Stromal cell of bone marrow (primary cell): ENCODE data around the gene ELP6.
A peak's percentile ranks its signal among the peaks of the same experiment; 100 is the strongest.

Source experiments
- DNase-seq: peaks from one replicate; pipeline ENCODE4 v3.0.0-alpha.2; 2012; ENCODE audit warnings: low read depth

The ELP6 gene, protein sequence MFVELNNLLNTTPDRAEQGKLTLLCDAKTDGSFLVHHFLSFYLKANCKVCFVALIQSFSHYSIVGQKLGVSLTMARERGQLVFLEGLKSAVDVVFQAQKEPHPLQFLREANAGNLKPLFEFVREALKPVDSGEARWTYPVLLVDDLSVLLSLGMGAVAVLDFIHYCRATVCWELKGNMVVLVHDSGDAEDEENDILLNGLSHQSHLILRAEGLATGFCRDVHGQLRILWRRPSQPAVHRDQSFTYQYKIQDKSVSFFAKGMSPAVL

DNA sequence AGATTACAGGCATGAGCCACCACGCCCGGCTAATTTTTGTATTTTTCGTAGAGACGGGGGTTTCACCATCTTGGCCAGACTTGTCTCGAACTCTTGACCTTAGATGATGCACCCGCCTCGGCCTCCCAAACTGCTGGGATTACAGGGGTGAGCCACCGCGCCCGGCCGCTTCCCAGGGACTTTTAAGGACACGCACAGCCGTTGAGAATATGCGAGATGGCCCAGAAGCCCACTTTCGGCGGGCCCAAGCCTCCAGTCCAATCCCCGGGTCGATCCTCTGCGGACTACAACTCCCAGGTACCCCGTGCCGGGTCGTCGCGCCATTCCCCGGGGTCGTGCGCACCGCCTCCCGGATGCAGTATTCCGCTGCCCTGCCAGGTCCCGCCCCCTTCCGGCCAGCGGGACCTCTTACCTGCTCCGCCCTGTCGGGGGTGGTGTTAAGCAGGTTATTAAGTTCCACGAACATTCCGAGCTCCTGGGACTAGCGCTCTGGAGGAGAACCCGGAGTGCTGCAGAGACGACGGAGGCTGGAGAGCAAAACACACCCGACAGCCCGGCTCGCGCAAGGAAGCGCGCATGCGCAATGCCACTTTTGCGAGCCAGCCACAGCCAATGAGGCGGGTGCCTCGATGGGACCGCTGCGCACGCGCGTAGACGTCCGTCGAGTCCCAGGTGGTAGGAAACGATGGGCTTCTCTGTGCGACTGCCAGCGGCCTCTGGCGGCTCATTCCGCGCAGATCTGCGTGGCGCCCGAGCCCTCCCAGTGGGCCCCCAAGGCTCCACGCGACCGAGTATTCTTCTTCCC, at the start of gene ELP6:
Gene ELP6, minus strand, starts transcription at position 588 of the 805 bp plus-strand sequence. Its CDS starts 122 bp downstream, at position 466.
- DNase-seq, result peak; percentile 90

DNA sequence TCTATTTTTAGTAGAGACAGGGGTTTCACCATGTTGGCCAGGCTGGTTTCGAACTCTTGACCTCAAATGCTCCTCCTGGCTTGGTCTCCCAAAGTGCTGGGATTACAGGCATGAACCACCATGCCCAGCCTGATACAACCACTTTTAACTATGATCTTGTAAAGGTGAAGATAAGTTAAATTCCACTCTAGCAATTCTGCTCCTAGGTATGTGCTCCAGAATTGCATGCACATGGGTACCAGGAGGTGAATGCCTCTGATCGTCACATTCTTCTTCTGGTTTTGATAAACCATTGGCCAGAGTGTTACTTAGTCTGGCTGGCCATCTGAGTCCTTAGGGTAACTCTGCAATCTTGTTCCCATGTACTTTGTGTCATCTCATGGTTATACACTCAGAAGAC, 42.8 kb upstream of the ELP6 start:
- no peak for DNase-seq

DNA sequence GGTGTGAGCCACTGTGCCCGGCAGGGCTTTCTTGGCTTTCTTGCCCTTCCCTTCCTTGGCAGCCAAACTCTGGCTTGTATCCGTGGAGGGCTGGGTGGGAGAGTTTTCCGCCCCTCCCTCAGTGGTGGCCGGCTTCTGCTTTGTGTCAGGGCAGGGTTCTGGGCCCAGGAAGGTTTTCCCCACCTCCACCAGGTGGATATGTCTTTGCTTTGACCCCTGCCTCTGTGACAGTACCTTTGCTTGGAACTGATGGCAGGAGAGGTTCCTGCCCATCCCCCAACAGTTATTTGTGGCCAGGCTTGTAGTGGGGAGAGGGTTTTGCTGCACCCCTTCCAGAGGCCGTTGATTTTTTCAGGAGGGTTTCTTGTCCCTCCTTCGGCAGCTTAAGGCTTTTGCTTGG, 40.8 kb upstream of the ELP6 start:
- no peak for DNase-seq

DNA sequence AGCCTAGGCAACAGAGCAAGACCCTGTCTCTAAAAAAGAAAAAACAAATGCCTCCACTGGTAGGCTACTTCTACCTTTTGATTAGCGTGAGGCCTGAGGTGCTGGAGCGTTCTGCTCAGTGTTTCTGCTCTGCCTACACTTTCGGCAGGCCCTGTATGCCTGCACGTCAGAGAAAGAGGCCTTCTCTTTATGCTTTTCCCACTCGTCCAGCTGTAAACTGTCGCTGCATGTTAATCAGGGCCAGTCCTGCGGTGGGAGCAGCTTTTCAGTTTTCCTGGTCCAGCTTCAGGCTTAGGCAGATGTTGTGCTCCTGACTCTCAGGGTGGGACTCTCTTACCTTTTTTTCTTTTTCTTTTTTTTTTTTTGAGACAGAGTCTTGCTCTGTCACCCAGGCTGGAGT, 39.9 kb upstream of the ELP6 start:
- no peak for DNase-seq

DNA sequence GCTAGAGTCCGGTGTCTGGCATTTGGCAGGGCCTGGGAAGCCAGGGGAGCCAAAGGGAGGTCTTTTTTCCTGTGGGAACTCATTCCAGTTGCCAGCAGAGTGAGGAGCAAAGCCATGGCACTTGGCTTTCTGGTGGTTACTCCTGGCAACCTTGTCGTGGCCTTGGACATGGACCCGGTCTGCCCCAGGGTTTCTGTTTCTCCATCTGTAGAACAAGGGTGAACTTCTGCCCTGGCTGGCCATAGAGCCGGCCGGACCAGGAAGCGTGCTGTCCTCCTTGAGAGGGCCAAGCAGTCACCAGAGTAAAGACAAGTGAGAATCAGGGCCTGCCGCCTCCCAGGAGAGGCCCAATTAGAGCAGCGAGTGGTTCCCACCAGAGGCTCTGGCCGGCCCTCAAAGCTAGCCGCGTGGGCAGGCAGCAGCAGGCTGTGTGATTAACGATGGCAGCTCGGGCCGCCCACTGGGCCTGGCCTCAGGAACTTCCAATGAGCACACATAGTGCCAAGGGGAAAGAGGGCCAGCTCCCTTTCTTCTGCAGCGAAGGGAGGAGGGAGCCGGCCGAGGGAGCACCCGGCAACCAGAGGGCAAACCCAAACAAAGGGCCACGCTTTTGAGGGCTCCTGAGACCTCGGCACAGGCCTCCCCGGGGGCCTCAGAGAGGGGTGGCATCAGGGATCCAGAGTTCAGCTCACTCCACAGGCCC, 29.1 kb upstream of the ELP6 start:
- no peak for DNase-seq

DNA sequence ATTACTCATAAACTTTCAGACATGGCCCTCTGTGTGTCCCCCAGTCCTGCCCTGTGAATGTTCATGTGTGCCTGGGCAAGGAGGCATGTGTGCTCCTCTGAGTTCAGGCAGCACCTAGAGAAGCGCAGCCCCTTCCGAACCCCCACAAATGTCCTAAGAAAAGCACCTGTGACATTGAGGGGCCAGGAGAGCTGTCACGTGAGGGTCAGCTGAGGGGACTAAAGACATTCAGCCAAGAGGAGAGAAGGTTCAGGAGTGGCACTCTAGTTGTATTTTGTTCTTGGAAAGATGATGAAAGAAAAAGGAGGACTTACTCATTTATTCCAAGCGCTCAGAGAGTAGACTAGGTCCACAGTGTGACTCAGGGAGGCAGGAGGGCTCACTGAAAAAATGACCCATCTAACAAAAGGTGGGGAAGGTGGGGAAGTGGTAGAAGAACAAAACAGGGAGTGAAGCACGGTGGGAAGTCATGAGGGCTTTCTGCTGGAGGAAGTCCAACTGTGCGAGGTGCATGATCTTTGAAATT, 28.1 kb upstream of the ELP6 start:
- DNase-seq, result no peak

DNA sequence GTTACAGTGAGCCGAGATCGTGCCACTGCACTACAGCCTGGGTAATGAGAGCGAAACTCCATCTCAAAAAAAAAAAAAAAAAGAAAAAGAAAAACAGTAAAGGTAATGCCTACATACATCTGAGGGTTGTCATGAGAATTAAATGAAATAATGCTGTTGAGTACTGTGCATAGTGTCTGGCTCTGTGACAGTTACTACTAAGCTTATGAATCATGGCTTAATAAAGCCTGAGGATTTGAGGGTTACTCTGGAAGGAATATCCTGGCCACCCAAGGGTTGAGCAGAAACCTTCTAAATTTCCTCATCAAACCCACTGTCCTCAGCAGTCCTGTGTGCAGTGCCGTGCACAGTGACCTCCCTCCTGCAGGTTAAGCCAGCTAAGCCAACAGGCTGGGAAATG, 26.8 kb upstream of the ELP6 start:
- DNase-seq, result no peak

DNA sequence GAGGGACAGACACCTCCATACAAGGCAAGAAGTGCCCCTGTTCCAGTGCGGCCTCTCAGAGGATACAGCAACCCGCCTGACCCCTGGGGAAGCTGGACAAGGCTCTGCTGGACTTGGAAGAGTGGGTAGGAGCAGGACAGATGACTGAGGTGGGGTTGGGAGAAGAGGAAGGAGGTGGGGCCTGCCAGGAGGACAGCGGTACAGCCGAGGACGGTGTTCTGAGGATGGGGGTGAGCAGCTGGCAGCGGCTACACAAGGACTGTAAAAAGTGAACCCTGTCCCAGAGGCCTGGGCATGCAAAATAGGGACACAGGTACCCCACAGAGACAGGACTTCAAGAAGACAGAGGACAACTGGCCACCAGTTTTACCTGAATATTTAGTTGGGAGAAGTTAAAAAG, 23.5 kb upstream of the ELP6 start:
- DNase-seq, result no peak

DNA sequence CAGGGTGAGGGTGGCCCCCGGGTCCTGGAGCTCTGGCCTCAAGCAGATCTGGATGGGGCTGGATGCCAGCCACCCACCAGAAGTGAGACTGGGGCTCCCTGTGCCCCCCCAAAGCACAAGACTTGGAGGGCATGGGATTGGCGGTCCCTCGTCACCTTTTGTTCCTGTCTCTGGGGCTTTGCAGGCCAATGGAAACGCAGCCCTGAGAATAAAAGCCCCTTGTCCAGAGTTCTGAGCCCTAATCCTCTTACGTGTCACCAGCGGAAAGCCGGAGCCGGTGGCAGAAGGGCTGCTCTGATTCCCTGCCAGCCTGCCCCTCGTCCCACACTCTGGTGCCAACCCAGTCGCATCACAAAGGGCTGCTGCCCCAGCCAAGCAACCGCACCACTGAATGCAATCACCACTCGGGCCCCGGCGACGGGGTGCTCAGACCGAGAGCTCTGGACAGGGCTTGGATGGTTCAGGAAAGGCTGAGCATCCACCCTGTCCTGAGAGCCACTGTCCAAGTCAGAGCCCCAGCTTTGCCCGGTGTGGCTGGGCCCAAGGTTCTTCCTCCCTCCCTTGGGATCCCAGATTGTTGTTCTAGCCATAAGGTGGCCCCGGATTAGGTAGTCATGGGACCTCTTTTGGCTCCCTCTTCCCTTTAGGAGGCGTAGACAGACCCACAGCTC, 22.8 kb upstream of the ELP6 start:
- no peak for DNase-seq

DNA sequence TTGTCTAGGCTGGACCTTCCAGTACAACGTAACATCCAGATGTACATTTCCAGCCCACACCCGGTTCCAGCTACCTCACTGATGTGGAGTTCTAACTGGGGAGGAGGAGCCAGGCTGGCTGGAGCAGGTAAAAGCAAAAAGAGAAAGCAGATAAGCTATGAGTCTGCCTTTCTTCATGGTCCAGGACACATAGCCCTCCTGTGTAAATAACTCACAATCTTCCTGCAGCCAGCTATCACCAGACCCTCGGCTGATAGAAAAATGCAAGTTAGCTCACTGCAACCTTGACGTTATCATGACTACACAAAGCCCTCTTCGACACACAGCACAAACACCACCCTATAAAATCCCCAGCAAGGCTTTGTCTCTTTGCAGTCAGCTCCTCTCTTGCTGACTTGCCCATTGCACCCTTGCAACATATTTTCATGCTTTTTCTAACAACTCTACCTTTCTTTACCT, 20.5 kb upstream of the ELP6 start:
- DNase-seq, result no peak

DNA sequence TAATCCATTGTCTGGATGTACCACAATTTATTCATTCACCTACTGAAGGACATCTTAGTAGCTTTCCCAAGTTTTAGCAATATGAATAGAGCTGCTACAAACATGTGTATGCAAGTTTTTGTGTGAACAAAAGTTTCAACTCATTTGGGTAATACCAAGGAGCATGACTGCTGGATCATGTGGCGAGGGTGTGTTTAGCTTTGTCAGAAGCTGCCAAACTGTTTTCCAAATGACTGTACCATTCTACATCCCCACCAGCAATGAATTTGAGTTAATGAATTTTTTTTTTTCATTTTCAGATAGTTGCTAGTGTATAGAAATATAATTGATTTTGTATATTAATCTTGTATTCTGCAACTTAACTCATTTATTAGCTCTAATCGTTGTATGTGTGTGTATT, 20.0 kb upstream of the ELP6 start:
- DNase-seq, result no peak

DNA sequence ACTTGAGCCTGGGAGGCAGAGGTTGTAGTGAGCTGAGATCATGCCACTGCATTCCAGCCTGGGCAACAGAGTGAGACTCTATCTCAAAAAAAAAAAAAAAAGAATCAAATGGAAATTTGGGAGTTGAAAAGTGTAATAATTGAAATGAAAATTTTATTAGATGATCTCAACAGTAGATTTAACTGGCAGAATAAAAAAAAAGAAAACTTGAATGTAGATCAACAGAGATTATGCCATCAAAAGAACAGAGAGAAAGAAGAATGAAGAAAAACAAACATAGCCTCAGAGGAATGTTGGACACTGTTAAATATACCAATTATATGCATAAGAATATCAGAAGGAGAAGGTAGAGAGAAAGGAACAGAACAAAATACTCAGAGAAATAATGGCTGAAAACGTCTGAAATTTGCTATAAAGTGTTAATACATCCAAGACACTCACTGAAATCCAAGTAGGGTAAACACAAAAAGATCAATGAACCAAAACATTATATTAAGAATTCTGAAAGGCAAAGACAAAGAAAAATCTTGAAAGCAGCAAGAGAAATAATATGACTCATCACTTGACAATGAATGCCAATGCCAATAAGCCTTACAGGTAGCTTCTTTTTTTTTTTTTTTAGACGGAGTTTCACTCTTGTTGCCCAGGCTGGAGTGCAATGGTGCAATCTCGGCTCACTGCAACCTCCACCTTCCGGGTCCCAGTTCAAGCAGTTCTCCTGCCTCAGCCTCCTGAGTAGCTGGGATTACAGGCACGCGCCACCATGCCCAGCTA, 14.6 kb upstream of the ELP6 start:
- no peak for DNase-seq

DNA sequence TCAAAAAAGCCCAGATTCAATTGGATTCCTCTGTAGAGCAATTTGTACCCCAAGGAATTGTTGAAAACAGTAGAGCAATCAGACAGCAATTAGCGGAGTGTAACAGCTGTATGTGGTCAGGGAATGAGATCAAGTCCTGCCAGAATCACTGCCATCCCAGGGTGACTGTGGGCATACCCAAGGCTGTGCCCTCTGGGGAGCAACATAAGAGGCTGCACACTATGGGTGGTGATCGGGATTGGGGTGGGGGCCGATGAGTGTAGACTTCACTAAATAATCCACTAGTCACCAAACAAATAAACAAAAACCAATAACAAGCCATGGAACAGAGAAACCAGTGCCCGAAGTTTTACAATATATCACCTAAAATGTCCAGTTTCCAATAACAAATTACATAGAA, 12.1 kb upstream of the ELP6 start:
- DNase-seq, result no peak

DNA sequence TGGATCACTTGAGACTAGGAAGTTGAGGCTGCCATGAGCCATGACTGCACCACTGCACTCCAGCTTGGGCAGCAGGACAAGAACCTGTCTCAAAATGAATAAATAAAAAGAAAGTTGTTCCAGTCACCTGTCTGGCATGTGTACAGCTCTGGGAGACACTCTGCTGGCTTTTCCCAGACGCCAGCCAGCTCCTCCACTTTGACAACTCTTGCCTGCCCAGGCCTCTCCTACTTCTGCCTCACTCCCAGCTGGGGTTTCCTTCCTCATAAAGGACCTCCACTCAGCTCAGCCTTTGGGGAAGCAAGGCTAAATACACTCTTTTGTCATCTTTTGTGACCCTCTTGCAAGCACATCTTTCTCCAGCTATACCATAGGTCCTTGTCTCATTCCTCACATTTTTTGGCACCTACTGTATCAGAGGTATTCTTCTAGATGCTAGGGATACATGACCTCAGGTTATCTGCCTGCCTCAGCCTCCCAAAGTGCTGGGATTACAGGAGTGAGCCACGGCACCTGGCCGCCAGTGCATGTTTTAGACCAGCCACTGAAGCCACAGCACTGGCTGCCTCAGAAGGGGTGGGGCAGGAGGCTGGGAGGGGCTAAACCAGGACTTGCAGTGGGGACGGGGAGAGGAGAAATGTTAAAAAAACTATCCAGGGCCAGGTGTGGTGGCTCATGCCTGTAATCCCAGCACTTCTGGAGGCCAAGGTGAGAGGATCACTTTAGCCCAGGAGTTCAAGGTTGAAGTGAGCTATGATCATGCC, 10.0 kb upstream of the ELP6 start:
- no peak for DNase-seq

DNA sequence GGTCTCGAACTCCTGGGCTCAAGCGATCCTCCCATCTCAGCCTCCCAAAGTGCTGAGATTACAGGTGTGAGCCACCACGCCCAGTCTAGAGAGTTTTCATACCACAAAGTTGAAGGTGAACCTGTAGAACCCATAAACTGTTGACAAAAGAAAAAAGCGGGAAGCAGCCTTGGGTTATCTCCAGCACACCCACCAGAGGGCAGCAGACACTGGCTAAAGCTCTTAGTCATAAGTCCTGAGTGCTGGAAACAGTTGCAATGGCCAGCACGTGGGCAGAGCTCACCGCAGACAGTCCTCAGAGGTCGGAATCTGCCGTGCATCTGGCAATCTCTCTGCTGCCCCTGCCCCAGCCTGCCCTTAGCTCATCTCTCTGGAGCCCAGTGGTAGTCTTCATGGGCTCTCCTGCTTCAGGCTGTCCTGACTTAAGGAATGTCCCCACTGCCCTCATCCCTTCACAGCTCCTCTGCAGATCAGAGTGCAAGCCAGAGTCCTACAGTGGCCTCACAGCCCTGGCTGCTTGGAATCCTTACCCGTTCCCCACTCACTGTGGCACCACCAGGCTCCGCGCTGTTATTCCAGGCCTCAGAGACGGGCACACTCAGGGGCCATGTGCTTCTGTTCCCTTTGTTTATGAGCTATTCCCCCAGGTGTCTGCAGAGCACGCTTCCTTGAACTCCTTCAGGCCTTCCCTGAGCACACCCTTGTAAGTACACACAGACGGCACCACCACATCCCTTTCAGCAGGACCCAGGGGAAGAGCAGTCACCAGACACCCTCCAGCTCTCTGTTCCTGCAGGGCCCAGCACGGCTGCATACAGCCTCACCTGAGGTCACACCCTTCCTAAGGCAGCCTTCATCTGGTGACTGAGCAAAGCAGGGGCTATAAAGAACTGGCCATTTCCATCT, 8.8 kb upstream of the ELP6 start:
- DNase-seq, result peak; percentile 67

DNA sequence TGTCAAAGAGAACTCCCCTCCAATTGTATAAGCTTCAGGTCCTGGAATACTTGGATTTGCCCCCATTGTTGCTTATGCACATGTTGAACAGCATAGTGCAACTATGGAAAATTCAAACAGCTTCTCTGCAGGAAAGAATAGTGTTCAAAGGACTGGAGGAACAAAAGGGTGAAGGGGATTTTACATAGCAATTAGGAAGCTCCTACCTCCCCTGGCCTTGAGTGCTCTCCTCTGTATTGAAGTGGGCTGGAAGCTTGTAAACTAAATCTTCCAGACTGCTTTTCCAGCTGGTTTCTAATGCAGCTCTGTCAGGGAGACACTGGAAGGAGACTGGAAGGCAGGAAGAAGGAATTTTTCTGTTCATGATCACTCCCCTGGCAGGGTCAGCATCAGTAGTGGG, 7.2 kb upstream of the ELP6 start:
- no peak for DNase-seq

DNA sequence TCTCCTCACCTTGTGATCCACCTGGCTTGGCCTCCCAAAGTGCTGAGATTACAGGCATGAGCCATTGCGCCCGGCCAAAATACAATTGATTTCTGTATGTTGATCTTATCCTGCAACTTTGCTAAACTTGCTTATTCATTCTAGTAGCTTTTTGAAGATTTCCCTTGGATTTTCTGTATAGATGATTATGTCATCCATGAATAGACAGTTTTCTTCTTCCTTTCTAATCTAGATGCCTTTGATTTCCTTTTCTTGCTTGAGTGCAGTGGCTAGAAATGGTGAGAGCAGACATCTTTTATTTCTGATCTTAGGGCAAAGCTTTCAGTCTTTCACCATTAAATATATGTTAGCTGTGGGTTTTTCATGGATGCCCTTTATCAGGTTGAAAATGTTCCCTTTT, 4.4 kb upstream of the ELP6 start:
- no peak for DNase-seq

DNA sequence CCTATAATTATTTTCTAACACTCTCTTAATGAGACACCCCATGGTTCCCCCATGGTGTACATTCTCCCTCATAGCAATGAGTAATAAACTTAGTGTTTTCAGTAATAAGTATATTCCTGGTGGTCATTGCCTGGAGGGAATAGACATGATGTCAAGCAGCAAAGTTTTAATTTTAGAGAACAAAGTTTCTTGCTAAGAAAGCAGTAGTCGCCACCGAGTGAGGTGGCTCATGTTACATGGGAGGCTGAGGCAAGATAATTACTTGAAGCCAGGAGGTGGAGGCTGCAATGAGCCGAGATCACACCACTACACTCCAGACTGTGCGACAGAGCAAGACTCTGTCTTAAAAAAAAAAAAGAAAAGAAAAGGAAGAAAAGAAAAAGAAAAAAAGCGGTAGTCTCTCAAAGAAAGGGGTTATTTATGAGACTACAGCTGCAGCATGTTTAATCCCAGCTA, 2.4 kb upstream of the ELP6 start:
- no peak for DNase-seq

DNA sequence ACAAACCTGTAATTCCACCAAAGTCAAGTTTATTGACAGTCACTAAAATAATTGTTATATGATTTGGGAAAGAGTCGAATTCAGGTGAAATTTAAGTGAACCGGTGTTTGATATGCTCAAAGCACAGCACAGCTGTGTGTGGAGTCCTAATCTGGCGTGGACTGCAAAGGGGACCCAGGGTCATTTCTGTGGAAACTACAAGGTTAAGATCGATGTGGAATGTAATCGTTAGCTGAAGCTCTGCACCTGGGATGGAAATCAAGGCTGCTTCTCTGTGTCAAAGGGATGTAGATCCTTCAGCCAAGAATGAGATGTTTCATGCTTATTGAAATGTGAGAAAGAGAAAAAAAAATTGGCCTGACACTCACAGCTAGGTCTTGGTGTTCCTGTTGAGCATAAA, 1.6 kb upstream of the ELP6 start:
- no peak for DNase-seq
